HepG2 (cell line): ENCODE results near the gene ANKS6. TPM values are rescaled to one million over a fixed set of nuclear protein-coding genes. Genes with fewer than 3 reads are reported as not detected.

Source experiments
- ATAC-seq: fragments of 200-7000 bp; cut with Tn5 transposase; 3 replicates; pipeline ENCODE4 v1.9.1; 2020; ENCODE audit warnings: mild to moderate bottlenecking, moderate library complexity
- BruUV-seq: library from RNA; stranded (reverse); fragments of 400-500 nt; replicated peaks from 2 replicates; lab custom pipeline; 2021; lab: Mats Ljungman, UMichigan
- CTCF ChIA-PET: fragments of 300-600 bp; formaldehyde crosslinking; extraction: SDS; loops from one replicate; lab custom pipeline; 2021; ENCODE audit warnings: low total read pairs, inconsistent platforms, low intra/inter-chr PET ratio; lab: Yijun Ruan, JAX
- POLR2A ChIA-PET: fragments of 350-600 bp; sonication (Branson Sonifier 250); formaldehyde crosslinking; loops from one replicate; lab custom pipeline; 2020; ENCODE audit warnings: antibody characterized with exemption, inconsistent platforms; lab: Yijun Ruan, JAX
- DNase-seq: peaks from one replicate; pipeline ENCODE4 v3.0.0-alpha.2; 2015; ENCODE audit warnings: low spot score
- FAIRE-seq: peaks from 3 replicates; lab custom pipeline; 2011; peaks lifted over from hg19 to GRCh38; lab: Jason Lieb, UNC
- H2AFZ ChIP-seq: one replicate; pipeline ENCODE4 v1.6.1; 2011; ENCODE audit warnings: low read length, inconsistent platforms
- H3K27ac ChIP-seq: fragments of 300-600 bp; 3 replicates; pipeline ENCODE4 v1.8.0; 2011; ENCODE audit warnings: mixed run types, mild to moderate bottlenecking, mixed read lengths, low read length, inconsistent platforms; ENCODE audit not compliant: insufficient read depth; ENCODE audit errors: extremely low read length
- H3K27me3 ChIP-seq, 2 experiments: fragments of 200-600 bp in 1 of 2; 2 replicates in 1 of 2; 3 replicates in 1 of 2; pipeline versions ENCODE4 v1.6.0 to v1.8.0; 2011; ENCODE audit warnings: low read length in 2 of 2, mild to moderate bottlenecking in 2 of 2, moderate library complexity in 2 of 2, inconsistent platforms in 1 of 2; ENCODE audit not compliant: insufficient read depth in 2 of 2, control insufficient read depth in 1 of 2
- H3K36me3 ChIP-seq, 2 experiments: fragments of 200-600 bp in 1 of 2; replicated peaks in 1 of 2; 2 replicates in 1 of 2; 3 replicates in 1 of 2; pipeline versions ENCODE4 v1.5.1 to v1.8.0; 2011; ENCODE audit warnings: low read length in 2 of 2, inconsistent platforms in 1 of 2; ENCODE audit not compliant: insufficient read depth in 2 of 2, control insufficient read depth in 1 of 2
- H3K4me1 ChIP-seq: 2 replicates; pipeline ENCODE4 v1.5.1; 2012; ENCODE audit warnings: low read length, inconsistent platforms; ENCODE audit not compliant: insufficient read depth
- H3K4me2 ChIP-seq: 2 replicates; pipeline ENCODE4 v1.6.0; 2011; ENCODE audit warnings: low read depth, low read length, inconsistent platforms
- H3K4me3 ChIP-seq, 3 experiments: fragments of 200-600 bp in 1 of 3; sonication (generic), shearing (Covaris generic) in 1 of 3; replicated peaks in 1 of 3; 2 replicates each; pipeline ENCODE4 v1.5.1; 2011 to 2016; ENCODE audit warnings: low read length in 3 of 3, inconsistent platforms in 2 of 3, low read depth in 2 of 3, mild to moderate bottlenecking in 2 of 3, control low read depth in 1 of 3, mixed read lengths in 1 of 3; ENCODE audit not compliant: insufficient read depth in 1 of 3
- H3K79me2 ChIP-seq: one replicate; pipeline ENCODE4 v1.6.1; 2011; ENCODE audit warnings: low read length, inconsistent platforms; ENCODE audit not compliant: insufficient read depth
- H3K9ac ChIP-seq: 2 replicates; pipeline ENCODE4 v1.6.0; 2011; ENCODE audit warnings: mild to moderate bottlenecking, low read depth, low read length, inconsistent platforms; ENCODE audit not compliant: insufficient read depth
- H3K9me3 ChIP-seq: 2 replicates; pipeline ENCODE4 v1.5.1; 2012; ENCODE audit warnings: mild to moderate bottlenecking, low read length
- H4K20me1 ChIP-seq: 2 replicates; pipeline ENCODE4 v1.6.0; 2011; ENCODE audit warnings: inconsistent platforms, mild to moderate bottlenecking, low read length, moderate library complexity; ENCODE audit not compliant: insufficient read depth
- ATAD3A ChIP-seq: sonication (generic); formaldehyde crosslinking; IDR thresholded peaks from 2 replicates; pipeline ENCODE4 v1.4.0; 2020; ENCODE audit warnings: missing genetic modification reagents
- HNRNPL ChIP-seq: fragments of 200-400 bp; formaldehyde crosslinking; IDR thresholded peaks from 2 replicates; pipeline ENCODE4 v1.6.1; 2017; ENCODE audit warnings: mild to moderate bottlenecking, low read depth, low read length
- HOXA5 ChIP-seq: sonication (generic); formaldehyde crosslinking; IDR thresholded peaks from 2 replicates; pipeline ENCODE4 v1.4.0; 2020; ENCODE audit warnings: missing genetic modification reagents
- KAT7 ChIP-seq: IDR thresholded peaks from 2 replicates; pipeline ENCODE4 v1.6.1; 2018; ENCODE audit warnings: borderline replicate concordance, missing compliant biosample characterization
- KDM2A ChIP-seq: sonication (generic); formaldehyde crosslinking; IDR thresholded peaks from 2 replicates; pipeline ENCODE4 v1.4.0; 2020; ENCODE audit warnings: low read depth, missing genetic modification reagents, borderline replicate concordance
- POGK ChIP-seq: sonication (generic); formaldehyde crosslinking; conservative IDR thresholded peaks from 2 replicates; pipeline ENCODE4 v1.8.0; 2022; ENCODE audit warnings: mild to moderate bottlenecking, moderate library complexity, missing genetic modification reagents
- PPARG ChIP-seq: conservative IDR thresholded peaks from 2 replicates; pipeline ENCODE4 v1.6.1; 2016; ENCODE audit warnings: missing biosample characterization, missing genetic modification reagents
- PRMT3 ChIP-seq: sonication (generic); formaldehyde crosslinking; IDR thresholded peaks from 2 replicates; pipeline ENCODE4 v1.8.1; 2022; ENCODE audit warnings: low read depth, mild to moderate bottlenecking, moderate library complexity, missing genetic modification reagents, borderline replicate concordance
- RFX3 ChIP-seq: IDR thresholded peaks from 2 replicates; pipeline ENCODE4 v1.6.1; 2016; ENCODE audit warnings: missing biosample characterization, missing genetic modification reagents
- RNF2 ChIP-seq: fragments of 450-650 bp; conservative IDR thresholded peaks from 2 replicates; pipeline ENCODE4 v1.6.1; 2016; ENCODE audit warnings: low read depth
- SPEN ChIP-seq: sonication (generic); formaldehyde crosslinking; IDR thresholded peaks from 2 replicates; pipeline ENCODE4 v1.5.1; 2020; ENCODE audit warnings: low read depth, mild to moderate bottlenecking, missing genetic modification reagents
- TAF1 ChIP-seq: sonication (generic); formaldehyde crosslinking; IDR thresholded peaks from 2 replicates; pipeline ENCODE4 v1.4.0; 2020; ENCODE audit warnings: missing genetic modification reagents
- THAP7 ChIP-seq: sonication (generic); formaldehyde crosslinking; IDR thresholded peaks from 2 replicates; pipeline ENCODE4 v1.8.1; 2023; ENCODE audit warnings: mild to moderate bottlenecking, missing genetic modification reagents
- TOE1 ChIP-seq: sonication (generic); formaldehyde crosslinking; IDR thresholded peaks from 2 replicates; pipeline ENCODE4 v1.4.0; 2020; ENCODE audit warnings: mild to moderate bottlenecking, missing genetic modification reagents
- ZBTB43 ChIP-seq: sonication (generic); formaldehyde crosslinking; conservative IDR thresholded peaks from 2 replicates; pipeline ENCODE4 v1.4.0; 2020; ENCODE audit warnings: missing genetic modification reagents
- ZNF343 ChIP-seq: sonication (generic); formaldehyde crosslinking; IDR thresholded peaks from 2 replicates; pipeline ENCODE4 v1.4.0; 2020; ENCODE audit warnings: mild to moderate bottlenecking, missing genetic modification reagents
- ZNF451 ChIP-seq: sonication (generic); formaldehyde crosslinking; IDR thresholded peaks from 2 replicates; pipeline ENCODE4 v1.5.0; 2020; ENCODE audit warnings: mild to moderate bottlenecking, missing genetic modification reagents
- ZNF703 ChIP-seq: sonication (generic); formaldehyde crosslinking; IDR thresholded peaks from 2 replicates; pipeline ENCODE4 v1.5.1; 2020; ENCODE audit warnings: missing genetic modification reagents, mild to moderate bottlenecking, moderate library complexity, borderline replicate concordance
- ZNF772 ChIP-seq: sonication (generic); formaldehyde crosslinking; IDR thresholded peaks from 2 replicates; pipeline ENCODE4 v1.5.0; 2020; ENCODE audit warnings: mild to moderate bottlenecking, missing genetic modification reagents
- ZNF784 ChIP-seq: sonication (generic); formaldehyde crosslinking; IDR thresholded peaks from 2 replicates; pipeline ENCODE4 v1.5.1; 2020; ENCODE audit warnings: missing genetic modification reagents, mild to moderate bottlenecking, borderline replicate concordance
- WGBS: methylation state at CpG from one replicate; pipeline ENCODE4 v1.1.6; 2017; ENCODE audit warnings: low lambda C conversion rate; 5-methylcytosine and 5-hydroxymethylcytosine counted together
- in situ Hi-C: cut with HindIII; loops from 2 replicates; pipeline ENCODE4 v1.10.0; 2017; ENCODE audit warnings: low pct_unique_long_range_greater_than_20kb; ENCODE audit not compliant: extremely low pct_ligation_motif_present
- intact Hi-C: fragments of 100-400 bp; cut with micrococcal nuclease; formaldehyde crosslinking; loops from one replicate; pipeline ENCODE4 v1.10.0; 2022; ENCODE audit not compliant: unreplicated experiment
- polyA plus RNA-seq, 8 experiments: library from polyadenylated mRNA; depleted of rRNA in 3 of 8; stranded (reverse) in 7 of 8; unstranded in 1 of 8; fragments of >200 nt; fragmentation: Illumina TruSeq in 4 of 8; extraction: Trizol in 4 of 8; gene quantifications; 2 replicates each; pipeline versions ENCODE4 v1.2.1 to v1.2.3, GENCODE V29; 2011 to 2016; ENCODE audit warnings: low read depth in 4 of 8, missing spikeins in 1 of 8, mixed read lengths in 1 of 8; ENCODE audit not compliant: insufficient read depth in 1 of 8
- total RNA-seq, 5 experiments: library from RNA; depleted of rRNA; stranded (reverse); fragments of >200 nt; fragmentation: Illumina TruSeq; extraction: Trizol; gene quantifications; 2 replicates each; pipeline ENCODE4 v1.2.3, GENCODE V29; 2016; ENCODE audit warnings: low read depth in 1 of 5

Gene ANKS6
- total and polyA plus RNA-seq, 2 of the 13 experiments (the other 11 are each of a cell fraction or from before 2014, with no cell fraction given): 8.8 to 10.7 TPM

GRCh38 chr9:98801969-98802371 is 5.6 kb upstream of the ANKS6 start (continued):
- TF ChIP-seq PRMT3: no peak
- no peak for TF ChIP-seq ATAD3A (CRISPR knock-in tag)
- no peak for TF ChIP-seq KAT7
- TF ChIP-seq RFX3 (CRISPR knock-in tag): no peak

- H3K4me2 ChIP-seq: no peak overlapping the region
- BruUV-seq: no TSS peak
- WGBS: 100% methylated on average over 1 of the region's 1 CpG
- no peaks in the 10 kb centered on the region for H3K79me2 ChIP-seq
- H3K27ac ChIP-seq: no peak overlapping the region
- no peak for ATAC-seq
- H2AFZ ChIP-seq: no peak overlapping the region
- in situ Hi-C loops: no loop called here
- 0 out of 2 replicates have a peak, but pooled peaks cover 9% of the 10 kb centered on the region for H3K9me3 ChIP-seq
- no peaks in the 10 kb centered on the region for H3K4me1 ChIP-seq
- DNase-seq: no peak
- FAIRE-seq: no peak
- H4K20me1 ChIP-seq: no peaks in the 10 kb centered on the region
- CTCF ChIA-PET: no interaction called here
- intact Hi-C loops: no loop called here
- H3K9ac ChIP-seq: no peak overlapping the region
- H3K4me3 ChIP-seq: no peak overlapping the region
- no peaks in the 10 kb centered on the region for H3K36me3 ChIP-seq
- POLR2A ChIA-PET: no interaction called here
- peaks cover 2 to 9% of the 10 kb centered on the region in 2 experiments; a peak in 2 of 5 replicates for H3K27me3 ChIP-seq
- TF ChIP-seq ZNF772 (CRISPR knock-in tag) (no peak), RNF2 (no peak), ZBTB43 (no peak), HOXA5 (CRISPR knock-in tag) (no peak), HNRNPL (no peak), PPARG (CRISPR knock-in tag) (no peak), THAP7 (CRISPR knock-in tag) (no peak), ZNF703 (CRISPR knock-in tag) (no peak), ZNF784 (CRISPR knock-in tag) (no peak), ZNF451 (CRISPR knock-in tag) (no peak), TOE1 (CRISPR knock-in tag) (no peak), ZNF343 (CRISPR knock-in tag) (no peak), KDM2A (CRISPR knock-in tag) (no peak), SPEN (CRISPR knock-in tag) (no peak), POGK (CRISPR knock-in tag) (no peak), TAF1 (no peak)
These were observed 5.2 kb upstream of the ANKS6 start for GRCh38 chr9:98801561-98801960.
